ENCODE results near the gene XRN2.
A peak's percentile ranks its signal among the peaks of the same experiment; 100 is the strongest.

Gene XRN2

GRCh38 chr20:21433329-21433890, 130.3 kb downstream of the XRN2 start:
- DNase-seq: peak; percentile 24

GRCh38 chr20:21435576-21435975, 132.4 kb downstream of the XRN2 start:
- peak; percentile 17 for DNase-seq

GRCh38 chr20:21436205-21436604, 133.1 kb downstream of the XRN2 start:
- DNase-seq: peak; percentile 83

- no peak for DNase-seq
Observed at GRCh38 chr20:21437248-21437647, 134.1 kb downstream of the XRN2 start.

- no peak for DNase-seq
Observed at GRCh38 chr20:21437816-21438215, 134.7 kb downstream of the XRN2 start.

All from fibroblast of skin of right quadriceps (primary cell).